Large intestine (tissue), 1 donor: Measurements from ENCODE around the gene LARP1B. TPM values are rescaled to one million over a fixed set of nuclear protein-coding genes. Genes with fewer than 3 reads are reported as not detected.

Experiments
- polyA plus RNA-seq: library from polyadenylated mRNA; unstranded; fragments of 120-200 nt; gene quantifications from one replicate; pipeline ENCODE4 v1.2.1, GENCODE V29; 2013

The LARP1B gene
- polyA plus RNA-seq, 1 donor, result 26.0 TPM

Other genes with a start within 250 kb of the LARP1B start
- gene PLK4, start 180.4 kb upstream of the LARP1B start, polyA plus RNA-seq, result 9.9 TPM
- gene MFSD8, start 96.1 kb upstream of the LARP1B start, polyA plus RNA-seq, result 34.4 TPM
- 18.6 TPM for gene ABHD18, start 95.9 kb upstream of the LARP1B start, polyA plus RNA-seq
- gene PGRMC2, start 226.5 kb downstream of the LARP1B start, polyA plus RNA-seq, result 126 TPM